Left forelimb (tissue), 1 donor: ENCODE data around the gene ENTPD6.

Experiments used
- DNase-seq: peaks from one replicate; pipeline ENCODE4 v3.0.0-alpha.2; 2018; ENCODE audit warnings: low spot score

The ENTPD6 gene

GRCh38 chr20:25188218-25188617 lies 7.3 kb upstream of the ENTPD6 start:
- no peak for DNase-seq

- no peak for DNase-seq
Observed at GRCh38 chr20:25191051-25191450, 4.5 kb upstream of the ENTPD6 start.

GRCh38 chr20:25191689-25192088 lies 3.8 kb upstream of the ENTPD6 start:
- no peak for DNase-seq

GRCh38 chr20:25193843-25194242 lies 1.7 kb upstream of the ENTPD6 start:
- DNase-seq, result no peak

- no peak for DNase-seq
Observed at GRCh38 chr20:25194333-25194972, 1.1 kb upstream of the ENTPD6 start.

DNA sequence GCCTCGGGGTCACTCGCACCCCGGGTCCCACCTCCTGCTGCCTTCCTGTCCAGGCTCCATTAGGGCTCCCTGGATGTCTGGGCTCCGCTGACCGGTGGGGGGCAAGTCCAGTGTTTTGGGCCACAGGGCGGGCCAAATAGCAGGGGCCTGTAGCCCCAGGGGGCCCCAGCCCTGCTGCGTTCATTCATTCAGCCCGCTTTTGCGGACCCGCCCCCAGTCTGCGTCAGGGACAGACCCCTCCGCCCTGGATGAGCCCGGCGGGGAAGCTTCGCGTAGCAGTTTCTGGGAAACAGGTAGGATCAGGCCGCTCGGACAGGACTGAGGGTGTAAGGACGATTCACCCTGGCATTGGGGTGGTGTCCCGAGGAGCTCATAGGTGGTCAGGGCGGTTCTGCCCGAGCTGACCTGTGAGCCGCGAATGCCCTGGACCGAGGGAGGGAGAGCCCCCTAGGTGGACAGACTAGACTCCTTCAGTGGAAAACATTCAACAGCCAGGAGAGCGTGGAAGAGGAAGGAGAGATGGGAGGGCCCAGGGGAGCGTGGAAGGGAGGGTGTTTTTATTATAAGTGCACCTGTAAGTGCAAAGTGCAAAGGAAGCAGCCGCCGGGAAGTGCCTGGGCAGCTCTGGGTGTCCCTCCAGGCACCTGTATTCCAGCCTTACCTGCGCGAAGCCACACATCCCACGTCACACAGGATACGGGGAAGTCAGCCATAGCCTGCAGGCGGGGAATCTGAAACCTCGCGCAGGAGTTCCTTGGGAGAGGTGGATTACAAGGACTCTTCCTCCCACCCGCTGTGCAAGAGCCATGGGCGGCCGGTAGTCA lies 662 bp downstream of the ENTPD6 start:
- no peak for DNase-seq

DNA sequence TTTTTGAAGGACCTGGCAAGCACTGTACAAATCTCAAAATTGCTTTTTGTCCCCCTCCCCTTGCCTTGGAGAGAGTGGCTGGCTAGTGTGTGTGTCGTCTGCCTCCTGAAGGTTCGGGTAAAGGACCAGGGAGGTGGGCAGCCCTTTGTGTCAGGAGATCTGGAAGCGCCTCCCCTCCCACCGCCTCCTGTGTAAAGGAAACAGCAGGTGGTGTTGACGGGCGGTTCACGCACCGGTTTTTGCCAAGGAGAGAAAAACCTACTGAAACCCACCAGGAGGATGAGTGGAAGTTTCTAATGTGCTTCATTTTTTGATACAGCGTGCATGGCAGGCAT lies 1.2 kb downstream of the ENTPD6 start:
- no peak for DNase-seq

GRCh38 chr20:25197183-25197869 lies 1.8 kb downstream of the ENTPD6 start:
- DNase-seq, result no peak

DNA sequence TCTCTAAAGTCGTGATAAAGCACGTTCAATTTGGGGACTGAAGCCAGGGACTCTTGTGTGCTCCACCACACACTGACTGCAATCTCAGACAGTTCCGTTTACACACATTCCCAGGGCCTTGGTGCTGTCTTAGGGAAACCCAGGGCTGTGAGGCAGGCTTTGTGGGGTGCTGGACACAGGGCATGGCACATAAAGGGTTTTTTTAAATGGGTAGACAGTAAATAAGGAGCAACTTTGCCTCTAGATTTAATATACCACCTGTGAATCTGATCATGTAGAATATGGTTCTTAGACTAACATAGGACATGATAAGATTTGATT lies 2.3 kb downstream of the ENTPD6 start:
- no peak for DNase-seq

DNA sequence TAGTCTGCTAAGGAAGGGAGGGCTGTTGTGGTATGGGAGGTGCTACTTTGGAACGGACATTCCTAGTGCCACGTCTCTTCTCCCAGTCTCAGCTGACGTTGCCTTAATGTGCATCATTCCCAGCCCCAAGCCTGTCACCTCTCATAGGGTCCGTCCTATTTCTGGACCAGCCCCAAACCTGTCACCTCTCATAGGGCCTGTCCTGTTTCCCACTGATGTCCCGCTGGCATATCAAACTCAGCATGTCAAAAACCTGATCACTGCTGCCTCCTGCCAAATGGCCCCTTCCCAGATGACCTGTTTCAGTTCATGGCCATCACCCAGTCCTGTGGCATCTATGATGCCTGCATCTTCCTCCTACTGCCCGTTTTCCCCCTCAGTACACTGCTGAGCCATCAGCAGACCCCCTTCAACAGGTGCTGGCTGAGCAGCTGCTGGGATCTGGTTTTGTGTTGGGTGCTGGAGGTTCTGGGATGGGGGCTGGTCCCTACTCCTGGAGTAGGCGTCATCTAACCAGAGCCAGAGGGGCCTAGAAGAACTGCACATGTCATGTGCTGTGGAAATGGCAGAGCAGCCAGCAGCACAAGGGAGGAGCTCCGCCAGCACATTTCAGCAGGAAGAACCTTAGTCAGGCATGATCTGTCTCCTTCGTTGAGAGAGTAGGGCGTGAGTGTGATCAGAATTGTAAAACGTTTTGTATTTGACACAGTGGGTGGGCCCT lies 3.3 kb downstream of the ENTPD6 start:
- DNase-seq, result no peak

DNA sequence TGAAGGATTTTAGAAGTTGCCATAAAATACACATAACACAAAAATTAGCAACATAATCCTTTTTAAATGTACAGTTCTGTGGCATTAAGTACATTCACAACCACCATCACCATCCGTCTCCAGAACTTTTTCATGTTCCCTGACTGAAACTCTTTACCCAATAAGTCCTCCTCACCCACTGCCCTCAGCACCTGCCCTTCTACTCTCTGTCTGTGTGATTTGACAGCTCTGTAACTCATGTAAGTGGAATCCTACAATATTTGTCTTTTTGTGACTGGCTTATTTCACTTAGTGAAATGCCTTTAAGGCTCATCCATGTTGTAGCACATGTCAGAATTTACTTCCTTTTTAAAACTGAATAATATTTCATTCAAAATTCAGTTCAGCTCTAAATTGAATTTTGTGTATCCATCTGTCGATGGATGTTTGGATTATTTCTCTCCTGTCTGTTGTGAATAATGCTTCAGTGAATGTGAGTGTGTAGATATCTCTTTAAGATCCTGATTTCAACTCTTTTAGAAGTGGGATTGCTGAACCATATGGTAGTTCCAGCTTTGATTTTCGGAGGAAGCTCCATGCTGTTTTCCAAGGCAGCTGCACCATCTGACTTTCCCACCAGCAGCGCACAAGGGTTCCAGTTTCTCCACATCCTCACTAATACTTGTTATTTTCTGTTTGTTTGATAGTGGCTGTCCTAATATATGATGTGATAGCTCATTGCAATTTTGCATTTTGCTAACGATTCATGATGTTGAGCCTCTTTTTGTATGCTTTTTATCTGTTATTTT lies 4.2 kb downstream of the ENTPD6 start:
- no peak for DNase-seq

DNA sequence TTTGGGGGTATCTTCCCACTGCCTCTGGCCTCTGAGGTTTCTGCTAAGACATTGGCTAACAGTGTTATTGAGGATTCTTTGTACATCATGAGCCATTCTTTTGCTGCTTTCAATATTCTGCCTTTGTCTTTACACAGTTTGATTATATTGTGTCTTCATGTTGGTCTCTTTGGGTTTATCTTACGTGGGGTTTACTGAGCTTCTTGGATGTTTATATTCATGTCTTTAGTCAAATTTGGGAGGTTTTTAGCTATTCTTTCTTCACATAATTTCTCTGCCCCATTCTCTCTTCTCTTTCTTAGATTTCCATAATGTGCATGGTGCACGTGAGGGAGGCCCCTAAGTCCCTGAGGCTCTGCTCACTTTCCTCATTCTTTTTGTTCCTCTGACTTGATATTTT lies 7.6 kb downstream of the ENTPD6 start:
- no peak for DNase-seq

- no peak for DNase-seq
Observed at GRCh38 chr20:25203871-25204320, 8.4 kb downstream of the ENTPD6 start.

GRCh38 chr20:25204550-25205276 lies 9.2 kb downstream of the ENTPD6 start:
- DNase-seq, result no peak

DNA sequence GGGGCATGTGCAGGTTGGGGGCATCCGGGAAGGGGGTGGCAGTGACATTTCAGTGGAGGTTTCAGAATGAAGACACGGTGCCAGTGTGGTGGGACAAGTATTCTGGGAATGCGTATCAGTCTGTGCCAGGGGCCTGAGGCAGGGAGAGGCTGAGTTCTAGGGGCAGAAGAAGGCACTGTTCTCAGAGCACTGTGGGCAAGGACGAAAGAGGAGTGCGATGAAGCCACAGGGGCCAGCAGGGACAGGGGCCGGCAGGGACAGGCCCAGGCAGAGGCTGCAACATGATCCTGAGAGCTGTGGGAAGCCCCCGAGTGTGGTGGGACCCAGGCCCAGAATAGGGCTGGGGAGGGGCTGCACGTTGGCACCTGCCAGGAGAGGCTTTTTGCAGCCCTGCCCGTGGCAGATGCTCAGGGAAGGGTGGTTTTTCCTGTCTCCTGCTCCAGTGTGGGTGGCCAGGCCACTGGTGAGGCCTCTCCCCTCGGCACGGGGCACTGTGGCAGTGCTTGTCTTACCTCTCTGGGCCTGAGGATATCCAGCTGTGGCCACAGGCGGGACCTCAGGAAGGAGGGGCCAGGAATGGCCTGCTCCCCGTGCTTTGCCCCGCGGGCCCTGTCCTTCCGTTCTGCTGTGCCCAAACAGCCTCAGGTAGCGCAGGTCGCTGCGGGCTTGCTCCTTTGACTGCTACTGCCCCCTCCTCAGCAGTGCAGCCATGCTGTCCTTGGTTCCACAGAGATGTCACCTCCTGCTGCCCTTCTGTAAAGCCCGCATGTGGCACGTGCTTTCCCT lies 10.0 kb downstream of the ENTPD6 start:
- no peak for DNase-seq

- DNase-seq, result no peak
Observed at GRCh38 chr20:25206063-25206403, 10.5 kb downstream of the ENTPD6 start.

- DNase-seq, result no peak
Observed at GRCh38 chr20:25206548-25206947, 11.0 kb downstream of the ENTPD6 start.

- no peak for DNase-seq
Observed at GRCh38 chr20:25207149-25207959, 11.8 kb downstream of the ENTPD6 start.

DNA sequence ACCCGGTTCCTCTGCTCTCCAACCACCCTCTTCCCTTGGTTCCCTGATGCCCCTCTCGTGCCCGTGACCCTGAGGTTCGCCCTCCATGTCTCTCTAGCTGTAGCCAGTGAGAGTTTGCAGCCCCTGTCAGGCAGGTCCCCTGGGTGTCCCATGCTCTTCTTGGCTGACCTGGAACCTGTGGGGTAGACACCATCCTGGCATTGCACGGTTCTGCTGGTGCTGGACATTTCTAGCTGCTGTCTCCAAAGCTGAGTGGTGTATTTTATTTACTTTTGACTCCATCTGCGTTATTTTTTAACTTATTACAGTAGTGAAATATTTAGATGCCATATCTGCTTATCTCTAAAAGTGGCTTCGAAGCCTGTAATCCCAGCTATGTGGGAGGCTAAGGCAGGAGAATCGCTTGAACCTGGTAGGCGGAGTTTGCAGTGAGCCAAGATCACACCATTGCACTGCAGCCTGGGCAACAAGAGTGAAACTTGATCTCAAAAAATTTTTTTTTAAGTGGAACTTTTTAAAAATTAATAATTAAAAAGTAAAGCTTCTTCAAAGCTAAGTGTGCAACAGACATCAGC lies 12.5 kb downstream of the ENTPD6 start:
- DNase-seq, result no peak
